Panc1 (cell line): ENCODE measurements around the gene LUC7L2. TPM values are rescaled to one million over a fixed set of nuclear protein-coding genes. Genes with fewer than 3 reads are reported as not detected.

ENCODE experiments used
- ATAC-seq: fragments of 200-7000 bp; cut with Tn5 transposase; 2 replicates; pipeline ENCODE4 v1.9.1; 2020; ENCODE audit warnings: mild to moderate bottlenecking, moderate library complexity
- BruUV-seq: library from RNA; stranded (reverse); fragments of 400-500 nt; replicated peaks from 2 replicates; lab custom pipeline; 2021; lab: Mats Ljungman, UMichigan
- CTCF ChIA-PET: fragments of 300-600 bp; sonication (Branson Sonifier 250); formaldehyde crosslinking; loops from one replicate; lab custom pipeline; 2022; ENCODE audit warnings: antibody characterized with exemption; lab: Charles Lee
- POLR2A ChIA-PET: fragments of 300-600 bp; sonication (Branson Sonifier 250); formaldehyde crosslinking; loops from one replicate; lab custom pipeline; 2022; ENCODE audit warnings: antibody characterized with exemption; lab: Charles Lee
- DNase-seq: peaks from one replicate; pipeline ENCODE4 v3.0.0-alpha.2; 2010; ENCODE audit warnings: low read depth, low spot score
- H3K27ac ChIP-seq: 2 replicates; pipeline ENCODE4 v1.5.1; 2011; ENCODE audit warnings: mild to moderate bottlenecking, low read length, inconsistent platforms
- H3K27me3 ChIP-seq: fragments of 200-500 bp; sonication (Bioruptor generic); 2 replicates; pipeline ENCODE4 v1.6.0; 2014; ENCODE audit warnings: low read length, inconsistent platforms; ENCODE audit not compliant: control insufficient read depth, insufficient read depth
- H3K36me3 ChIP-seq: fragments of 200-500 bp; sonication (Bioruptor generic); 2 replicates; pipeline ENCODE4 v1.5.1; 2014; ENCODE audit warnings: inconsistent platforms, mild to moderate bottlenecking, low read length, moderate library complexity; ENCODE audit not compliant: control insufficient read depth, insufficient read depth
- H3K4me1 ChIP-seq: 2 replicates; pipeline ENCODE4 v1.5.1; 2011; ENCODE audit warnings: inconsistent platforms, mild to moderate bottlenecking, low read length, moderate library complexity; ENCODE audit not compliant: control insufficient read depth, insufficient read depth
- H3K4me3 ChIP-seq, 2 experiments: 2 replicates each; pipeline ENCODE4 v1.5.1; 2011 to 2012; ENCODE audit warnings: low read depth in 2 of 2, low read length in 2 of 2, mild to moderate bottlenecking in 2 of 2, inconsistent platforms in 1 of 2, moderate library complexity in 1 of 2
- H3K9me3 ChIP-seq: fragments of 200-500 bp; sonication (Bioruptor generic); 2 replicates; pipeline ENCODE4 v1.5.1; 2014; ENCODE audit warnings: low read depth, mild to moderate bottlenecking, inconsistent platforms, low read length, moderate library complexity; ENCODE audit not compliant: control insufficient read depth, insufficient read depth
- CTCF ChIP-seq: fragments of 450-650 bp; IDR thresholded peaks from 2 replicates; pipeline ENCODE4 v1.5.1; 2017; ENCODE audit warnings: mild to moderate bottlenecking
- POLR2AphosphoS5 ChIP-seq: IDR thresholded peaks from 2 replicates; pipeline ENCODE4 v1.6.1; 2012; ENCODE audit warnings: mild to moderate bottlenecking, low read depth, low read length, moderate library complexity
- REST ChIP-seq, 2 experiments: IDR thresholded peaks; 2 replicates each; pipeline ENCODE4 v1.6.1; 2011 to 2012; ENCODE audit warnings: low read depth in 2 of 2, control low read depth in 1 of 2, low read length in 1 of 2, mild to moderate bottlenecking in 1 of 2, moderate library complexity in 1 of 2; ENCODE audit not compliant: insufficient read depth in 1 of 2
- SIN3A ChIP-seq: IDR thresholded peaks from 2 replicates; pipeline ENCODE4 v1.6.1; 2012; ENCODE audit warnings: low read depth, mild to moderate bottlenecking, low read length, moderate library complexity, borderline replicate concordance; ENCODE audit not compliant: insufficient read depth
- TCF7L2 ChIP-seq: IDR thresholded peaks from 2 replicates; pipeline ENCODE4 v1.6.1; 2011; ENCODE audit warnings: mild to moderate bottlenecking, low read depth, low read length, inconsistent platforms
- in situ Hi-C: cut with HindIII; loops from 2 replicates; pipeline ENCODE4 v1.10.0; 2016; ENCODE audit warnings: low sequenced_read_pairs, low pct_unique_long_range_greater_than_20kb
- intact Hi-C: fragments of 100-400 bp; cut with micrococcal nuclease; formaldehyde crosslinking; loops from one replicate; pipeline ENCODE4 v1.10.0; 2022; ENCODE audit not compliant: unreplicated experiment
- total RNA-seq: library from RNA; stranded (reverse); gene quantifications from one replicate; pipeline ENCODE4 v1.2.1, GENCODE V29; 2021; ENCODE audit not compliant: unreplicated experiment

Gene LUC7L2
- total RNA-seq, 1 experiment from 2014 or later: 110 TPM

- ChIA-PET CTCF (interaction anchor here (0.6 kb wide), 1 partner anchor 182 kb away, joined by 4 read pairs; no protein-coding TSS in a partner anchor), POLR2A (no interaction called here)
- no peaks in the 10 kb centered on the region for H3K9me3 ChIP-seq
- H3K4me1 ChIP-seq: no peaks in the 10 kb centered on the region
- no peak for DNase-seq
- no peak overlapping the region for H3K27ac ChIP-seq
- TF ChIP-seq CTCF (no peak), REST (IDR thresholded peaks at IDR 0.05; ENCODE audit: insufficient read depth in 1 of 2, low read depth in 2 of 2, low read length in 1 of 2) (no peak), SIN3A (no peak), POLR2AphosphoS5 (no peak), TCF7L2 (no peak)
- H3K36me3 ChIP-seq: peaks cover 6% of the 10 kb centered on the region
- in situ Hi-C loops: no loop called here
- intact Hi-C loops: no loop called here
- H3K4me3 ChIP-seq: no peak overlapping the region
- TSS peak; percentile 8 for BruUV-seq
- no peak for ATAC-seq
- H3K27me3 ChIP-seq: no peaks in the 10 kb centered on the region
Measured at GRCh38 chr7:139387594-139387993, 27.9 kb downstream of the LUC7L2 start.

- Histone ChIP-seq H3K4me1 (no peaks in the 10 kb centered on the region), H3K27me3 (no peaks in the 10 kb centered on the region), H3K4me3 (no peak overlapping the region), H3K27ac (no peak overlapping the region), H3K36me3 (peaks cover 6% of the 10 kb centered on the region), H3K9me3 (no peaks in the 10 kb centered on the region)
- in situ Hi-C loops: no loop called here
- CTCF ChIA-PET: no interaction called here
- BruUV-seq: no TSS peak
- ATAC-seq (no peak), DNase-seq (no peak)
- POLR2A ChIA-PET: interaction anchor here (0.7 kb wide), 1 partner anchor 365 kb away, joined by 3 read pairs; no protein-coding TSS in a partner anchor
- intact Hi-C loops: no loop called here
- TF ChIP-seq CTCF (no peak), TCF7L2 (no peak), POLR2AphosphoS5 (no peak), REST (IDR thresholded peaks at IDR 0.05; ENCODE audit: insufficient read depth in 1 of 2, low read depth in 2 of 2, low read length in 1 of 2) (no peak), SIN3A (no peak)
Measured at GRCh38 chr7:139389091-139389490, 29.4 kb downstream of the LUC7L2 start.
